Measurements from ENCODE around the gene FGF21.

Gene FGF21

DNA sequence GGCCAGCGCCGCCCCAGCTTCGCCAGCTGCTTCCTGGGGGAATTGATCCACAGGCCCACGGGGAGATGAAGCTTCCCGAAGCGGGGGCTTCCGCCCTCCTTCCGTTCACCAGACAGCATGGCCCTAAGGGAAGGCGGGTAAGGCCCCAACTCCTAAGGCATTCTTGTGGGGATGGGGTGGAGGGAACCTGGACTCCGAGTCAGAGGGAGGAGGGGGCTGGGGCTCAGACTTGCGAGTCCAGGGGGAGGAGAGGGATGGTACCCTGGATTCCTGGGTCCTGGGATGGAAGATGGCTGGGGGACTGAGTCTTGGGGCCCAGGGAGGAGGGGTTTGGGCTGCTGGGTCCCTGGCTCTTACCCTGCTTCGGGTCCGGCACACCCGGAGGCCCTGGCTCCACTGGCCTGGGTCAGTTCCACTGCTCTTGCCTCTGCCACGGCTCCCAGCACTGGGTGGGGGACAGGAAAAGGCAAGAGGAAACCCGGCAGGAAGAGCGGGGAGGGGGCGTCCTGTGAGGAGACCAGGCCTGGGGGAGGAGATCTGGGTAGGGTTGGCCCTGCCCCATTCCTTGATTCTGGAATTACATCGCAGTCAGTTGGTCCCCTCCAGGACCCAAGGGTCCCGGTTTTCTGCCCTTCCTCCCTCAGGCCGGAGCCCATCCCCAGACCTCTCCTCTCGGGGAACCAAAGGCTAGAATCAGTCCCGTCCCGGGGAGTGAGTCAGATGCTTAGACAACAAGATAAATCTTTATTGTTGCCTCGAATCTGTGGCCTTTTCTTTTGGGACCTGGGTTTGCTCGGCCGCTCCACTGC lies 15.0 kb upstream of the FGF21 start, which contains the start of gene RASIP1:
Gene RASIP1, minus strand, starts transcription at position 447 of the 809 bp plus-strand sequence. Its CDS starts 328 bp downstream, at position 119.
- no peak for DNase-seq (ENCODE audit: low read depth)
- TF ChIP-seq, protein P1, sequence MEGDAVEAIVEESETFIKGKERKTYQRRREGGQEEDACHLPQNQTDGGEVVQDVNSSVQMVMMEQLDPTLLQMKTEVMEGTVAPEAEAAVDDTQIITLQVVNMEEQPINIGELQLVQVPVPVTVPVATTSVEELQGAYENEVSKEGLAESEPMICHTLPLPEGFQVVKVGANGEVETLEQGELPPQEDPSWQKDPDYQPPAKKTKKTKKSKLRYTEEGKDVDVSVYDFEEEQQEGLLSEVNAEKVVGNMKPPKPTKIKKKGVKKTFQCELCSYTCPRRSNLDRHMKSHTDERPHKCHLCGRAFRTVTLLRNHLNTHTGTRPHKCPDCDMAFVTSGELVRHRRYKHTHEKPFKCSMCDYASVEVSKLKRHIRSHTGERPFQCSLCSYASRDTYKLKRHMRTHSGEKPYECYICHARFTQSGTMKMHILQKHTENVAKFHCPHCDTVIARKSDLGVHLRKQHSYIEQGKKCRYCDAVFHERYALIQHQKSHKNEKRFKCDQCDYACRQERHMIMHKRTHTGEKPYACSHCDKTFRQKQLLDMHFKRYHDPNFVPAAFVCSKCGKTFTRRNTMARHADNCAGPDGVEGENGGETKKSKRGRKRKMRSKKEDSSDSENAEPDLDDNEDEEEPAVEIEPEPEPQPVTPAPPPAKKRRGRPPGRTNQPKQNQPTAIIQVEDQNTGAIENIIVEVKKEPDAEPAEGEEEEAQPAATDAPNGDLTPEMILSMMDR (IDR thresholded peaks at IDR 0.05; ENCODE audit: low read depth, low read length, missing control alignments) = no peak
- H3K4me3 ChIP-seq (ENCODE audit: low read depth, low read length) = no peak within 1 kb of the TSS; the same call in 1 of the 2 replicates

DNA sequence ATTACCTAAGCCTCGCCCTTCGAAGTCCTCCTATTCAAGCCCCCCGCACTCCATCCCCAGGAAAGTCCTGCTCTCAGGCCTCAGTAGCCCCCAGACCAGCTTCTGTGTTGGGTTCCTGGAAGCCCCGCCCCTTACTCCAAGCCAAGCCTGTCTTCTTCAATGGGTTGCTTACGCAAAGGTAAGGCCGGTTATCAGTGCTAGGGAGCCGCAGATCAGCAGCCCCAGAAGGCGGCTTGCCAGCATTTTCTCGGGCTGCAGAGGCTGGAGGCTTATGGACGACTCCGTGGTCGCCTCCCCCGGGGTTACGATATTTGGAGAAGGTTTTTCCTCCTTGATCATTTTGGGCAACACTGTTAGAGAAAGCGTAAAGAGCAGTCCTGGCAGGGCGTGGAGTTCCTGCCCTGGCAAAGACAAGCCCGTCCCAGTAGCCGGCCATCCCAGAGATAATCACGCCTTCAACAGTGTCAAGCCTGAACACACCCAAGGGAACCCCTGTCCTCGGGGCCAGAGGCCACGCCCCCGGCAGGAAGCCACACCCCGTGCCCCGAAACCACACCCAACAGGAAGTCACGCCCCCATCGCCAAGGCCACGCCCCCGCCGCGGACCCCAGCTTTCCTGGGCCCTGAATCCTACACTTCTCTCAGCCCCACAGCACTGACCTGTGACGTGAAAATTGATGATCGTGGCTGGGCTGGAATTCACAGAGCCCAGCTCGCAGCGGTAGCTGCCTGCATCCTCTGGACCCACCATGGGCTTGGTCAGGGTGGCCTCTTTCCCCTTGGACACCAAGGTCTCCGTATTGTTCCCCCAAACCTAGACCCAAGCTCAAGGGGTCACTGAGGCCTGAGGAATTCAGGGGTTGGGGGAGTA lies 14.0 kb upstream of the FGF21 start:
- H3K4me3 ChIP-seq (ENCODE audit: low read depth, low read length) = no peak overlapping the region
- DNase-seq (ENCODE audit: low read depth) = no peak
- TF ChIP-seq, protein P1 (IDR thresholded peaks at IDR 0.05; ENCODE audit: low read depth, low read length, missing control alignments) = no peak

DNA sequence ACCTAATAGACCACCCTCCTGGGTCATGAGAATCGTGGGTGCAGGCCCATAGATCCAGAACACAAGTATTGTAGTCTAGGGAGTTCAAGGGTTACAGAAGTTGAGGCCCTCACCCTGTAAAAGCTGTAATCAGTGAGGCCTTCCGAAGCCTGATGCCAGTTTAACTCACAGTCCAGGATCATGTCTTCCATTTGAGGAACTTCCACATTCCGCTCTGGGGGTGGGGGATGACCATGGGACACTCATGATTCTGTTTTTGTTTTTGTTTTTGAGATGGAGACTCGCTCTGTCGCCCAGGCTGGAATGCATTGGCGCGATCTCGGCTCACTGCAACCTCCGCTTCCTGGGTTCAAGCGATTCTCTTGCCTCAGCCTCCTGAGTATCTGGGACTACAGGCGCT lies 13.2 kb upstream of the FGF21 start:
- no peak overlapping the region for H3K4me3 ChIP-seq (ENCODE audit: low read depth, low read length)
- DNase-seq (ENCODE audit: low read depth) = no peak
- TF ChIP-seq, protein P1 (IDR thresholded peaks at IDR 0.05; ENCODE audit: low read depth, low read length, missing control alignments) = no peak

GRCh38 chr19:48745208-48745995 lies 9.9 kb upstream of the FGF21 start:
- DNase-seq (ENCODE audit: low read depth) = no peak
- H3K4me3 ChIP-seq (ENCODE audit: low read depth, low read length) = no peak overlapping the region

GRCh38 chr19:48746110-48746509 lies 9.2 kb upstream of the FGF21 start:
- TF ChIP-seq, protein P1 (IDR thresholded peaks at IDR 0.05; ENCODE audit: low read depth, low read length, missing control alignments) = no peak
- no peak for DNase-seq (ENCODE audit: low read depth)
- no peak overlapping the region for H3K4me3 ChIP-seq (ENCODE audit: low read depth, low read length)

More at GRCh38 chr19:48745208-48745995, 9.9 kb upstream of the FGF21 start:
- TF ChIP-seq, protein P1 (IDR thresholded peaks at IDR 0.05; ENCODE audit: low read depth, low read length, missing control alignments) = no peak

Data from GM12864 (cell line).